HG03064 (cell line): Measurements from ENCODE around the gene ESPL1.

Experiments used
- ATAC-seq: cut with Tn5 transposase; IDR thresholded peaks from one replicate; pipeline ENCODE4 v1.9.1; 2021; ENCODE audit warnings: low read depth; ENCODE audit not compliant: unreplicated experiment

The ESPL1 gene

DNA sequence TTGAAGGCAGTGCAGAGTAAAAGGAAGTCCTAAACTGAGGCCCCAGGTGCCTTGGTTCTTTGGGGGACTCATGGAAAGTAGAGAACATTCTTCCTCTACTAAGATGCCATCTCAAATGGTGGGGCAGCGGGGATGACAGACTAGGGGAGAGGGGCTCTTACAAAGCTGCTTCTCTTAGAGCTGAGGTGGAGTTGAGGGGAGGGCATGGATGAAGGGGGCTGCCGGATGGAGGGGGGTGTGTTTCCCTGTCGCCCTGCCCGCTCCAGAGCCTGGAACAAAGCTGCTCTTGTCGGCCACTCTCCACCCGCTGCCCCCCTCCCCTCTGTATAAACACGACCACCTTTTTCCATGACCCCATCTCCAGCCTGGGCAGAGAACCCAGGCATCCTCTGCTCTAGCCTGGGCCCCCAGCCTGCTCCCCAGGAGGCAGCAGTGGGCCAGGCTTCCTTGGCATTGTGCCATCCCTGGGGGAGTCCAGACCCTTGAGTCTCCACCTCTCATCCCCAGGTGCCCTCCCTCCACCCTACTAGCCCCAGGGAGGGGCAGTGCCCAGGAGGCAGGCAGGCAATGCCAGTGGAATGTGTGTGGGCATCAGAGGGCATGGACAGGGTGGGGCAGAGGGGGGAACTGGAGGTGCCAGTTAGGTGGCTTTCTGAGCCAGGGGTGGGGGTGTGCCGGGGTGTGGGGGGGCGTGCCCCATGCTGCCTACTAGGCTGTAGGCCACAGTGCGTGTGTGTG, 37.8 kb upstream of the ESPL1 start:
- no peak for ATAC-seq

DNA sequence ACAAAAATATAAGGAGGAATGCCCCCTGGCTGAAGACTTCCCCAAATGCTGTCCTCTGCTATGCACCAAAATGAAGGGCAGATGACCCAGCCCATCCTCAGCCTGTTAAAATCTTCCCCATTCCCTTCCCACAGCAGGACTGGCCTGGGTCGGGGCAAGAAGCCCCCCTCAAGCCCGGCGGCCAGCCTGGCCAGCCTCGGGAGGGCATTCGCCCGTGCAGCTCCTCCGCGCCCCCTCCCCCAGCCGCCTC, 36.5 kb upstream of the ESPL1 start:
- ATAC-seq: no peak

DNA sequence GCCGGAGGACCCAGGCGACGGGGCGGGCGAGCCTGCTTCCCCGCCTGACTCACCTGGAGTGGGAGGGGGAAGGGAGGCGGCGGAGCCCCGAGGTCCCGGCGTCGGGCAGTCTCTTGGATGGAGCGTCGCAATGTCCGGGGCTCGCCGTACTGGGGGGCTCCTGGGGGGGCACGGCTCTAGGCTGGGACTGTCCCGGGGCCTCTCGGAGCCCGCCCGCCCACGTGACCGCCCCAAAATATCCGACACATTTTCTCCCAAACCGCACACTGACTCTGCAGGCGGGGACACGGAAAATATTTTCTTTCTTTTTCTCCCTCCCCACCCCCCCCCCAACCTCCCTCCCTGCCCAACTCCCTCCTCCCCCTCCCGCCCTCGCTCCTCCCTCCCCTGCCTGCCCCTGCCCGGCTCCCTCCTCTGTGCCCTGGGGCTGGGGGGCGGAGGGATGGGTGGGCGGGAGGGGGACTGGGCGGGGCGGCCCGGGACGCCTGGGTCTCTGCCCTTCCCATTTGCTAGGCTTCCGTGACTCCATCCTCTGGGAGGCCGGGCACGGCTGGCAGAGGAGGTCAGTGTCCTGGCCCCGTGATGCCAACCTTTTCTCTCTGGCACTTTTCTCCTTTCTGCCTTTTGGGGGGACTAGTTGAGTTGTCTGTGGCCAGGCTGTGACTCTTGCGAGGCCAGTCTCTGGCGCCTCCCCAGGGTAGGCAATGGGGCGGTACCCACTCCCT, 36.0 kb upstream of the ESPL1 start, which contains the start of gene RARG:
RARG (minus strand) TSS at position 289 of the 725 bp plus-strand sequence. CDS start 4,664 bp downstream, outside the sequence.
- ATAC-seq: no peak

DNA sequence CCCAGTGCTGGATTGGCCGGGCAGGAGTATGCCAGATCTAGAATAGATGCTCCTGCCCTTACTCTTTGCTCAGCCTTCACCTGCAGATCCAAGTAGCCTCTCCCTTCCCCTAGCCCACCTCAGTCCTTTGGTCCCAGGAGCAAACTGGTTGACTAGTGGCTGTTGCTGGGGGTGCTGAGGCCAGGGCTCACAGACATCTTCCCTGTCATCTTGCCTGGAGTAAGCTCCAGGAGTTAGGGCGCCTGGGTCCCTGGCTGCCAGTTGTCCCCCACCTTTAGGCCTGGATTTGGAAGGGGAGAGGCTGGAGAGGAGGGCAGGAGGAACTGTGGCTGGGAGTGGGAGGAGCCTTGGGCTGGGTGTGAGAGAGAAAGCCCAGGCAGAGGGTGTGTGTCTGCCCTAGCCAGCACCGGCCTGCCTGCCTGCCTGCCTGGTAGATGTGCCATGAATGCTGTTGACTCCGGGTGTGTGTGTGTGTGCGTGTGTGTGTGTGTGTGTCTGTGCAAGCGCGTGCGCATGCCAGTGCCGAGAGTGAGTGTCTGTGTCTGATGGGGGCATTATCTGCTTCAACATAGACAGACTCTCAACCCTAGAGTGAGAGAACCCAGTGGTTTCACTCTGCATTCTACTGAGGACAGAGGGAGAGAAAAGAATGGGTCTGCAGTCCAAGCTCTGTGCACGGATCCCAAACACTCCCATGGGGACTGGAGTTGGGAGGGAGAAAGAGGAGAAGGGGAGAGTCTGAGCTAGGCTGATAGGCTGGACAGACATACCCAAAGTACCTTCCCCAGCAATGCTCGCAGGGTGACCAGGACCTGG, 35.2 kb upstream of the ESPL1 start:
- ATAC-seq: no peak

DNA sequence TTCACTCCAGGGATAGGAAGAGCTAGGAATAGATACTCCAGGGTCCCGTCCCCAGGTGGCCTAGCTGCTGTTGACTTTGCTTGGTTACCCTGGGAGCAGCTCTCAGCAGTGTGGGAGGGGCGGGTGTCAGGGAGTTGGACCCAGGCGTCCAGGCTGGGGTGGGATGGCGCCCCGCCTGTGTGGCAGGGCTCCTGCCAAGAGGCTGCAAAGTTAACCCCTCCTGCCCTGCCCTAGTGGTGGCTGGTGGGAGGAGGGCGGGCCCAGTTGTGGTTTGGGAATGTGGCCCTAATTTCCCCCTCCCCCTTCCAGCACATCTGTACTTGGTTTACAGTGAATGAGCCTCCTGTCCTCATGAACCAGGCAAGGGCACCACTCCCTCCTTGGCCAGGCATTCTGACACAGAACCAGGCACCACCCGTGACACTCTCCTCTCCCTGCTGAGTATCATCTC, 34.4 kb upstream of the ESPL1 start:
- ATAC-seq: no peak

DNA sequence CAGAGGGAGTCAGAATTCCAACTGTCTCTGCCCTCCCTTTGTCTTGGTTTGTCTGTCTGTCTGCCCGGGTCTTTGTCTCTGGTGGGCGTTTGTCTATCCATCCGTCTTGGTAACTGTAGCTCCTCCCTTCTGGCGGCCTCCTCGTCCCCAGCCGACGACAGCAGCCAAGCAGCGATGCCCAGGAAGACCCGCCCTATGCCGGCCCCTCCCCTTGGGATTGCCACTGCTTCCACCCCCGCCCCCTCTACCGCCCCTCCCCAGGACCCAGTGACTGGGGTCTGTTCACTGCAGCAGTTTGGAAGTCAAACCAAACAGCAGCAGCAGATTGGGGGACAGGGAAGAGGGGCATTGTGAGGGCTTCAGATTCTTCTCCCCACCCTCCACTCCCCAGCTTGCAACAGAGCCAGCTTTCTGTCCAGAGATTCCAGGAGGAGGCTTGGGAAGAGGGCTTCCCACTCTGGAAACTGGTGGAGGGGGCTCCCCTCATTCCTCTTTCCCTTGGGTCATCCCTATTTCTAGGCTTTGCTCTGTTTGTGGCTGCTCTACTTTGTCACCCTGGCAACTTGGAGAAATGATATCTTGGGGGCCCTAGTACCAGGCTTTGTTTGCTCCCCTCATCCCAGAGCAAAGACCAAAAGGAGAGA, 33.7 kb upstream of the ESPL1 start:
- ATAC-seq: no peak

DNA sequence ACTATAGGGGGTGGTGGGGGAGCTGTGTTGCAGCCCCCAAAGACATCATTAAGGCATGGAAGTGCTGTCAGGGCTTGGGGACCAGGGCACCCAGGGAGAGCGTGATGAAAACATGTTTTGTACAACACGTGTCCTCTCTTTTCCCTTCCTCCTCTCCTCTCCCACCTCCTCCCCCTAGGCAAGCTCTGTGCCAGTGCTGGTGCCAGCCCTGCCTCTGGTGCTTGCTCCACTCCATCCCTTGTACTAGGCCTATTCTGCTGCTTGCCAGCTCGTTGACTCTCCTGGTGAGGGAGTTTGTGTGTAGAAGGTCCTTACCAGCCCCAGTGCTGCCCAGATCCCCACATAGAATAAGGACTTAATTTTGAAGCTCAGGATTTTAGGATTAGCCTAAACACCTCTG, 32.9 kb upstream of the ESPL1 start:
- no peak for ATAC-seq

DNA sequence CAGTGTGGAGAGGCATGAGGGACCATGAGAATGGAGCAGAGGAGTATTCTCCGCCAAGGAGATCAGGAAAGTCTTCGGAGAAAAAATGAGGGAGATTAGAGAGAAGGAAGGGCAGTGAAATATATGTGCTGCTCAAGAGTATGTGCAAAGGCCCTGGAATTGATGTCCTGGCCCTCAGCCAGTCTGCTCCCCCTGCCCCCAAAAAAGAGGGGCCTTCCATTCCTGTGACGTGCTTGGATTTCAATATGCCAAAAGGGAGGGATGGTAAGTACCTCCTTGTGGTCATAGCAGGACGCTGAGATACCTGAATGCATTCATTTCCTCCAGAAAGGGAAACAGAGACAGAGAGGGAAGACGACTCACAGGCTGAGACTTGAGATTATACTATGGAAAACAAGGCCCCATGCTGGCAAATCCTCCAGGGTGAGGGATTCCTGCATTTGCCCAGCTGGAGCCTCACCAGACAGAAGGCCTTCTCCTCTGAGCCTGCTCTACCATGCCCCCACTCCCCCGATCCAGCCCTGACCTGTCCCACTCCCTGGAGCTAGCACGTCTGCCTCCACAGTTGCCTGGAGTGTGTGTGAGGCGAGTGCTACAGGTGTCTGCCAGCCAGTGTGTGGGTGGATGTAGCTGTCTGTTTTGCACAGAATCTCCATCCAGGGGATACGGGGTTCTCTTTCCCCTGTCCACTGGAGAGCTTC, 32.2 kb upstream of the ESPL1 start:
- no peak for ATAC-seq

DNA sequence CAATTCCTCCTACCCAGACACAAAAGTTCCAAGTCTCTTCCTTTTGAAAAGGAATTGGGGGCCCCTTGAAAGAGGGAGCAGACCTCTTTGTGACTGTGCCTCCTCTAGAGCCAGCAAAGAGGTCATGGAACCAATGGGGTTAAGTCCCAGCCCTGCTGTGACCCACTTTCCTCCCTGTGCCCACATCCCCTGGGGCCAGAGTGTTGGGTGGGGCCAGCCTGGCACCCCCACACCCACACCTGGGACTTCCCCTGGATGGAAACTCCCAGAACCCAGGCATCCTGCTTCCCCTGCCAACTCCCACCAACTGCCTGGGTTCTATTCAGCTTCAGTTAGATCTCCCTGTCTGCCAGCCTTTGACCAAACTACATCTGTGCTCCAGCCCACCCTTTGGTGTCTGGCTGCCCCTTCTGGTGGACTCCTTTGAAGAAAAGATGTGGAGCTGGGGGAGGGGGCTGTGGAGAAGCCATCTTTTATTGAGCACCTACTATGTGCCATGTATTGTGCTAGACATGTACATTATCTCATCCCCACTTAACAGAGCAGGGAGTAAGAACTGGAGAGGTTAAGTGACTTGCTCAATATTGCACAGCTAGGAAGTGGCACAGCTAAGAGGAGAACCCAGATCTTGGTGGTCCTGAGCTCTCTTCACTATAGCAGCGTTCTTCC, 31.5 kb upstream of the ESPL1 start:
- no peak for ATAC-seq

DNA sequence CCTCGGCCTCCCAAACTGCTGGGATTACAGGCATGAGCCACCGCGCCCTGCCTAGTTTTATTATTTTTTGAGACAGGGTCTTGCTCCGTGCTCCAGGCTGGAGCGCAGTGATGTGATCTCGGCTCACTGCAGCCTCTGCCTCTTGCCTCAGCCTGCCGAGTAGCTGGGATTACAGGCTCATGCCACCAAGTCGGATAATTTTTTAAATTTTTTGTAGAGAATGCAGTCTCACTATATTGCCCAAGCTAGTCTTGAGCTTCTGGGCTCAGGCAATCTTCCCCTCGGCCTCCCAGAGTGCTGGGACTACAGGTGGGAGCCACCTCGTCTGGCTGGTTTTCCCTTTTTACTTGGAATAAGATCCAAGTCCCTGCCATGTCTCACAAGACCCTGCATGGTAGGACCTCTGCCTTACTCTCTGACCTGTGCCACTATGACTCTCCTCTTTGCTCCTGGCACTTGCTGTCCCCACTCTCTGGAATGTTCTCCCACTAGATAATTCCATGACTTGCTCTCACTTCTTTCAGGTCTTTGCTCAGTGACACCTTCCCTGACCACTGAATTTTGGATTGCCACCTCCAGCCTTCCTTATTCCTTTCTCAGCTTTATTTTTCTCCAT, 28.3 kb upstream of the ESPL1 start:
- no peak for ATAC-seq

DNA sequence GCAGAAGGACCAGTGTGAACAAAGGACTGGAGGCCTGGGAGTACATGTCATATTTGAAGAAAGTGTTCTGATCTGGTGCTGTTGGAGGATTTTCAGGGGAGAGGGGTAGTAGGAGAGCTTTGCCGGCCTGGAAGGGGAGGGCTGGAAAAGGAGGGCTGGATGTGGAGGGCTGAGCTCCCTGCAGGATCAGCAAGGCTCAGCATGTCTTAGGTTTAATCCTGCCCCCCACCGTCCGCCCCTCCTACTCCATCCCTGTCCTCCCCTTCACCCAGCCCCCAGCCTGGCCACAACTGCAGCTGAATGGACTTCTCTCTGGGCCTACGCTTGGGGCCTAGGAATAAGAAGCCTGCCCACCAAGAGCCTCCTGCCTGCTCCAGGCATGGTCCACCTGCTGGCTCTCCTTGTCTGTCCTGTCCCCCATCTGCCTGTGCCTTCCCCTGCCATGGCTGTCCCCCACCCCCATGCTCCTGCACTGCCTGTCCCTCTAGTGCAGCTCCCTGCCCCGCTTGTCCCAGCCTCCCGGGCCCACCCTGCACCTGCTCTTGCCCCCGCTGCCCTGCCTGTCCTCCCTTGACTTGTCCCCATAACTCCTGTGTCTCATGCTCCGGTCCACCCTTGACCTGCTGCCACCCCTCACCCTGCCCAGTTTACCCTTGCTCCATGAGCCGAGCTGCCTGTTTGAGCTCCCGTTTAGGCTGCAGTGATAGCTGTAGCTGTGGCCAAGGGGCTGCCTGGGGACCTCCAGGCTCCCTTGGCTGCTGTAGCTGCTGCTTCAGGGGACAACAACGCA, 26.3 kb upstream of the ESPL1 start:
- no peak for ATAC-seq

DNA sequence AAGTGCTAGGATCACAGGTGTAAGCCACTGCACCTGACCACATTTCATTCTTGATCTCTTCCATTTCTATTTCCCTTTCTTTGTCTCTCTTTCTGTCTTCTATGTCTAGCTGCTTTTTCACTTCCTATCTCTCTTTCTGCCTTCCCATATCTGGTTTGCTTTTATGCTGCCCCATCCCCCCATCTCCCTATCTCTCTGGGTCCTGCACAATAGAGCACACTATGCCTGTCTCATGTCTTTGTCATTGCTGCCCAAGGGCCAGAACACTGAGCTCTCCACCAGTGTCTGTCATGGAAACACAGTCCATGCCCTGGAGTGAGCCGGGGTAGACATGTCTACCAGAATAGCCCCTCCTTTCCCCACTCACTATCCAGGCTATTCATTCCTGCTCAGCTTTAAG, 23.8 kb upstream of the ESPL1 start:
- ATAC-seq: no peak

DNA sequence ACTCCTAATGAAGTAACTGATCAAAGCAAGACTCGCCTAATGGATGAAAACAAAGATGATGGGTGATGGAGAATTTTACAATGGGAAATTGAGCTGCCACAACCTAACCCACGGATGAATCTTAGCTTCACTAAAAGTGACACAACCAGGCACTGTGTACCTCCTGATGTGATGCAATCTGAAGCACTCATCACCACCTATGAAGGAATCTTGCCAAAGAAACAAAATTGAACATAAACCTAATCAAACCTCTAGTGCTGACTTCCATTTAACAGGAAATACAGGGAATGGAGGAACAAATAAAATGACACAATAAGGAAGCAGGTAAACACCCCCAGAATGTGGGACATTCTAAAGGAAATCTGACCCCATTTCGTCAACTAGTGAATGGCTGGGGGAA, 22.8 kb upstream of the ESPL1 start:
- no peak for ATAC-seq

DNA sequence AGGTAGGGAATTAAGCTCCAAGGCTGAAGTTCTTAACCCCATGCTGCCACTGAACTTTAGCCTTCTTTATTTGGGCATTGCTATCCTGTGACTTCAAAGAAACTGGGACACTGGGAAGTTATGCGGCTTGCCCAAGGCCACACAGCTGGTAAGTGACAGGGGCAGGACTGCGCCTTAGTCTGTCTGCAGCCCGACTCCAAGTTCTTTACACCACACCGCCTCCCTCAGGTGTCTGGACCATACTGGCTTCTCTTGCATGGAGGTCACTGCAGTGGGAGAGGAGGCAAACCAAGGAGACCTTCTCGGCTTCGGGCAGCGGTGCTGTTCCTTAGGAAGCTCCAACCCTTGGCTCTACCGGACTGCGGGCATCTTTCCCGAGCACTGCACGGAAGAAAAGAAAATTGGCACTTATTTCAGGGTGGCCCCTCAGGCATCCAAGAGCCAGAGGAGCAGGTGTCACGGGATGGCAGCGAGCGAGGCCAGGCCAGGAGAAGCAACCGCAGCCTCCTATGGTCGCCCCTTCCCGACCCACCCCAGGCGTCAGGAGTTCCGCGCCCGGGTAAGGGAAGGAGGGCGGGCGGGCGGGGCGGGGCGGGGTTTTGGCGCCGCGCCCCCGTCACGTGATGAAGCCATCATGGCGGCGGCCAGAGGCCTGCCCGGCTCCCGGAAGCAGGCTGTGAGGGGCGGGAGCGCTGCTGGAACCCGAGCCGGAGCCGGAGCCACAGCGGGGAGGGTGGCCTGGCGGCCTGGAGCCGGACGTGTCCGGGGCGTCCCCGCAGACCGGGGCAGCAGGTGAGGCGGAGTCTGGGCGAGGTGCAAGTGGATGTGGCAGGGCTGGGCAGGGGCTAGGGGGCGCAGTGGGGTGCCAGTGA, 16.4 kb upstream of the ESPL1 start:
- peak; percentile 65 for ATAC-seq

DNA sequence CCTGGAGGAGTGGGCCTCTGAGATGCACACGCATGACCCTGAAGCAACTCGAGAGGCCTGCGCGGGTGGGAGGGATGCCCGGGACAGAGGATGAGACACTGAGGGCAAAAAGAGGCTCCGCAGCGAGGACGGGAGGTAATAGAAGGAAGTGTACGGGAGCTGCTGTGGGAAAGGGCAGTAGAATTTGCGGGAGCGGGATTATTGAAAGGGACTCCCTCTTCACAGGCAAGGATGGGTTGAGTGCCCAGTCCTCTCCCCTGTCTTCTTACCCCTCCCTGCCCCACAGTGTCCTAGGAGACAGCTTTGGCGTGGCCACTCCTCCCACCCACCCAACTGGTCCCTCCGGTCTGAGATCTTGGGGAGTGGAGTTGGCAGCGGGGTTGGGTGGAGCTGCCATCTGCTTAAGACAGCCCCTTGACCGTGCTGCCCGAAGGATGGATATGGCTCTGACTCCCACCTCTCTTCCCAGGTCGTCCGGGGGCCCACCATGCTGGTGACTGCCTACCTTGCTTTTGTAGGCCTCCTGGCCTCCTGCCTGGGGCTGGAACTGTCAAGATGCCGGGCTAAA, 15.7 kb upstream of the ESPL1 start:
- no peak for ATAC-seq

DNA sequence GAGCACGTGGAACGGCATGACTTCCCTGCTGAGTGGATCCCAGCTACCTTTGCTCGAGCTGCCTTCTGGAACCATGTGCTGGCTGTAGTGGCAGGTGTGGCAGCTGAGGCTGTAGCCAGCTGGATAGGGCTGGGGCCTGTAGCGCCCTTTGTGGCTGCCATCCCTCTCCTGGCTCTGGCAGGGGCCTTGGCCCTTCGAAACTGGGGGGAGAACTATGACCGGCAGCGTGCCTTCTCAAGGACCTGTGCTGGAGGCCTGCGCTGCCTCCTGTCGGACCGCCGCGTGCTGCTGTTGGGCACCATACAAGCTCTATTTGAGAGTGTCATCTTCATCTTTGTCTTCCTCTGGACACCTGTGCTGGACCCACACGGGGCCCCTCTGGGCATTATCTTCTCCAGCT, 14.8 kb upstream of the ESPL1 start:
- ATAC-seq: no peak

DNA sequence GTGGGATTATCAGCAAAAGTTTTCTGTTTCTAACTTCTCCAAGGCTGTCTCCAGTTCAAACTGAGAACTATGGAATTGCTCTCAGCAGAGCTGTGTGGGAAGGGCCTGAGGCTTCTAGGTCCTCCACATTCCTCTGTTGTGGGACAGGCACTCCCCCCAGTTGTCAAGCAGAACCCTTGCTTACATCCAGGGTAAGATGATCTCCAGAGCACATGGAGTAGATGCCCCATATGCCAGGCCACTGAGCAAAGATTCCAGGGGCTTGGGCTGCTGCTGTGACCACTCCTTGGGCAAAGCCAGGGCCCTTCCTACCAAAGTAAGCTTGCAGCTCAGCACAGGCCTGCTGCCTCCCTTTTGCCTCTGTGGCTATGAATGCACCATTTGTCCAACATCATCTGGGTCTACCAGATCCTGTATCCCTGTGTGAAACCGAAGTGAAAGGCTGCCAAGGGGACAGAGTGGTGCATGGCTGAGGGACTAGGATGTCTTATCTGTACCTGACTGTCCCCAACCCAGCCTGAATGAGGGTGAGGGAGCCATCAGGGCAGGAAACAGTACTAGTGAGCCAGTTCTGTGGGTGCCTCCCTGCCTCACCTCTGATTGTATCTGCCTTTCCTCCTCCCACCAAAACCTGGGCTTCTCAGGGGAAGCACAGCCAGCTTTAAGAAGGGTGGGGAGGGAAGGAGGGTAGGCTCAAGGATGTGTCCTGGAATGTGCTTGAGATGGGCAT, 13.1 kb upstream of the ESPL1 start:
- ATAC-seq: no peak
